ENCODE measurements around the gene PCDHGC4. TPM values are rescaled to one million over a fixed set of nuclear protein-coding genes. Genes with fewer than 3 reads are reported as not detected.

PCDHGC4 gene
- total RNA-seq, 1 donor = 2.9 TPM

GRCh38 chr5:141512911-141513626 lies 28.2 kb downstream of the PCDHGC4 start:
- Histone ChIP-seq H3K79me2 (ENCODE audit: insufficient read depth, low read length) (peaks cover 8% of the 10 kb centered on the region), H3K4me2 (ENCODE audit: insufficient read depth, low read length) (peak overlapping the region; percentile 94), H3K27me3 (ENCODE audit: insufficient read depth, low read length) (no peaks in the 10 kb centered on the region), H3K4me1 (ENCODE audit: insufficient read depth, low read length) (peaks cover 74% of the 10 kb centered on the region), H4K20me1 (ENCODE audit: insufficient read depth, low read length) (no peaks in the 10 kb centered on the region), H2AFZ (ENCODE audit: low read length) (peak overlapping the region; percentile 40), H3K36me3 (ENCODE audit: insufficient read depth, low read length) (peaks cover 22% of the 10 kb centered on the region), H3K9me3 (ENCODE audit: low read depth, low read length) (no peaks in the 10 kb centered on the region), H3K27ac (ENCODE audit: low read depth, low read length) (peak overlapping the region; percentile 96), H3K4me3 (ENCODE audit: insufficient read depth, low read length) (peak overlapping the region; percentile 75)
- peak; percentile 92 for DNase-seq (ENCODE audit: insufficient read length, low spot score, missing footprints)
- TF ChIP-seq, protein P1, sequence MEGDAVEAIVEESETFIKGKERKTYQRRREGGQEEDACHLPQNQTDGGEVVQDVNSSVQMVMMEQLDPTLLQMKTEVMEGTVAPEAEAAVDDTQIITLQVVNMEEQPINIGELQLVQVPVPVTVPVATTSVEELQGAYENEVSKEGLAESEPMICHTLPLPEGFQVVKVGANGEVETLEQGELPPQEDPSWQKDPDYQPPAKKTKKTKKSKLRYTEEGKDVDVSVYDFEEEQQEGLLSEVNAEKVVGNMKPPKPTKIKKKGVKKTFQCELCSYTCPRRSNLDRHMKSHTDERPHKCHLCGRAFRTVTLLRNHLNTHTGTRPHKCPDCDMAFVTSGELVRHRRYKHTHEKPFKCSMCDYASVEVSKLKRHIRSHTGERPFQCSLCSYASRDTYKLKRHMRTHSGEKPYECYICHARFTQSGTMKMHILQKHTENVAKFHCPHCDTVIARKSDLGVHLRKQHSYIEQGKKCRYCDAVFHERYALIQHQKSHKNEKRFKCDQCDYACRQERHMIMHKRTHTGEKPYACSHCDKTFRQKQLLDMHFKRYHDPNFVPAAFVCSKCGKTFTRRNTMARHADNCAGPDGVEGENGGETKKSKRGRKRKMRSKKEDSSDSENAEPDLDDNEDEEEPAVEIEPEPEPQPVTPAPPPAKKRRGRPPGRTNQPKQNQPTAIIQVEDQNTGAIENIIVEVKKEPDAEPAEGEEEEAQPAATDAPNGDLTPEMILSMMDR (IDR thresholded peaks at IDR 0.05; ENCODE audit: extremely low read depth, low read depth, low read length) = no peak

DNA sequence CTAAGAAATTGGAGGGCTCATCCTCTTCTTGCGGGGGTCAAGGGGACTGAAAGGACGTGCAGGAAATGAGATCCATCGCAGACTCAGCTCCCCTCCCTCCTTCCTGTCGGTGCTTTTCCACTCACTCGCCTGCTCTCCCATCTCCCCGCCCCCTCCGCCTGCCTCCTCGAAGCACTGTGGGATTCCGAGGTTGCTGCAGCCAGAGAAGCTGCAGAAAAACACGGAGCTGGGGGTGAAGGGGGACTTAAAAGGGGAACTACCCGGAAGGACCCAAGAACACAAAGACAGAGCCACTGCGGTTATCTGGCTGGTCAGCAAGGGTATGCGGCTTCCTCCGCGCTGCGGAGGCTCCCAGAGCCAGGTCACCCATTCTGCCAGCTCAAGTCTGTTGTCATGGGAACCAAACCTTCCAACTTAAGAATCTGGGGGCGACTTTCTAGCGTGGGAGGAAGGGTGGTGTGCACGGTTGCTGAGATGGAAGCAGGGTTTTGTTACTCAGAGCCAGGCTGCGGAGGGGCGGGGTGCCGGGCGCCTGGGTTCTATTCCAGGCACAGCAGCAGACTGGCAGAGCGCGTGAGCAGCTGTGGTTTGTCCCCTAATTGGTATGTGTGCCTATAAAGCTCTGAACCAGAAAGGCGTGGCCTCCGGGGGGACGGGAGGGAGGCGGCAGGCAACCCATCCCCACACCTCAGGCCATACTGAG lies 28.9 kb downstream of the PCDHGC4 start:
- H3K4me1 ChIP-seq (ENCODE audit: insufficient read depth, low read length) = peaks cover 72% of the 10 kb centered on the region
- H3K79me2 ChIP-seq (ENCODE audit: insufficient read depth, low read length) = peaks cover 8% of the 10 kb centered on the region
- H4K20me1 ChIP-seq (ENCODE audit: insufficient read depth, low read length) = no peaks in the 10 kb centered on the region
- H2AFZ ChIP-seq (ENCODE audit: low read length) = peak overlapping the region; percentile 40
- H3K4me3 ChIP-seq (ENCODE audit: insufficient read depth, low read length) = peak overlapping the region; percentile 75
- peak; percentile 92 for DNase-seq (ENCODE audit: insufficient read length, low spot score, missing footprints)
- peaks cover 22% of the 10 kb centered on the region for H3K36me3 ChIP-seq (ENCODE audit: insufficient read depth, low read length)
- no peaks in the 10 kb centered on the region for H3K9me3 ChIP-seq (ENCODE audit: low read depth, low read length)
- TF ChIP-seq, protein P1 (IDR thresholded peaks at IDR 0.05; ENCODE audit: extremely low read depth, low read depth, low read length) = no peak
- H3K4me2 ChIP-seq (ENCODE audit: insufficient read depth, low read length) = peak overlapping the region; percentile 94
- no peaks in the 10 kb centered on the region for H3K27me3 ChIP-seq (ENCODE audit: insufficient read depth, low read length)
- H3K27ac ChIP-seq (ENCODE audit: low read depth, low read length) = peak overlapping the region; percentile 96

- H3K4me3 ChIP-seq (ENCODE audit: insufficient read depth, low read length) = peak overlapping the region; percentile 75
- H3K4me1 ChIP-seq (ENCODE audit: insufficient read depth, low read length) = peaks cover 69% of the 10 kb centered on the region
- H3K27me3 ChIP-seq (ENCODE audit: insufficient read depth, low read length) = no peaks in the 10 kb centered on the region
- H3K9me3 ChIP-seq (ENCODE audit: low read depth, low read length) = no peaks in the 10 kb centered on the region
- no peak overlapping the region for H2AFZ ChIP-seq (ENCODE audit: low read length)
- peak overlapping the region; percentile 96 for H3K27ac ChIP-seq (ENCODE audit: low read depth, low read length)
- DNase-seq (ENCODE audit: insufficient read length, low spot score, missing footprints) = peak; percentile 91
- H3K36me3 ChIP-seq (ENCODE audit: insufficient read depth, low read length) = peaks cover 26% of the 10 kb centered on the region
- peak overlapping the region; percentile 94 for H3K4me2 ChIP-seq (ENCODE audit: insufficient read depth, low read length)
- TF ChIP-seq, protein P1 (IDR thresholded peaks at IDR 0.05; ENCODE audit: extremely low read depth, low read depth, low read length) = no peak
- H4K20me1 ChIP-seq (ENCODE audit: insufficient read depth, low read length) = no peaks in the 10 kb centered on the region
- H3K79me2 ChIP-seq (ENCODE audit: insufficient read depth, low read length) = peaks cover 8% of the 10 kb centered on the region
Measured at GRCh38 chr5:141514330-141515133, 29.7 kb downstream of the PCDHGC4 start.
